ENCODE results near the gene DENR.
"Not testable (repeated sequence)": the region's sequence is repeated elsewhere in the genome, so short reads cannot be mapped to it uniquely, and the experiment has no call there.

DENR gene

GRCh38 chr12:122743895-122744525, 8.6 kb upstream of the DENR start:
- no peak for DNase-seq

GRCh38 chr12:122747224-122748135, 5.1 kb upstream of the DENR start:
- no peak for DNase-seq

- no peak for DNase-seq
Measured at GRCh38 chr12:122749569-122750332, 2.9 kb upstream of the DENR start.

- DNase-seq = not testable (repeated sequence)
Measured at GRCh38 chr12:122750781-122751515, 1.7 kb upstream of the DENR start.

- no peak for DNase-seq
Measured at GRCh38 chr12:122753319-122753650, 661 bp downstream of the DENR start.

- DNase-seq = no peak
Measured at GRCh38 chr12:122754790-122755189, 2.2 kb downstream of the DENR start.

- DNase-seq = no peak
Measured at GRCh38 chr12:122757568-122757967, 4.9 kb downstream of the DENR start.

GRCh38 chr12:122785503-122785902, 32.9 kb downstream of the DENR start:
- DNase-seq = no peak

- no peak for DNase-seq
Measured at GRCh38 chr12:122788387-122788786, 35.8 kb downstream of the DENR start.

- DNase-seq = no peak
Measured at GRCh38 chr12:122789637-122790036, 37.0 kb downstream of the DENR start.

- DNase-seq = no peak
Measured at GRCh38 chr12:122790393-122791075, 37.9 kb downstream of the DENR start.

GRCh38 chr12:122793685-122794106, 41.1 kb downstream of the DENR start:
- no peak for DNase-seq

- no peak for DNase-seq
Measured at GRCh38 chr12:122795807-122796206, 43.2 kb downstream of the DENR start.

- DNase-seq = no peak
Measured at GRCh38 chr12:122799641-122800243, 47.1 kb downstream of the DENR start.

GRCh38 chr12:122803937-122804336, 51.3 kb downstream of the DENR start:
- no peak for DNase-seq

GRCh38 chr12:122804957-122805356, 52.3 kb downstream of the DENR start:
- DNase-seq = not testable (repeated sequence)

- DNase-seq = no peak
Measured at GRCh38 chr12:122807651-122808050, 55.0 kb downstream of the DENR start.

- no peak for DNase-seq
Measured at GRCh38 chr12:122811777-122812176, 59.2 kb downstream of the DENR start.

GRCh38 chr12:122813310-122813713, 60.7 kb downstream of the DENR start:
- DNase-seq = no peak

GRCh38 chr12:122819209-122819785, 66.7 kb downstream of the DENR start:
- DNase-seq = no peak

- DNase-seq = no peak
Measured at GRCh38 chr12:122820138-122820537, 67.5 kb downstream of the DENR start.
